GM18499 (cell line): ENCODE data around the gene STX8.
"Not testable (repeated sequence)": the region's sequence is repeated elsewhere in the genome, so short reads cannot be mapped to it uniquely, and the experiment has no call there.

Experiments used
- ATAC-seq: cut with Tn5 transposase; IDR thresholded peaks from one replicate; pipeline ENCODE4 v1.9.1; 2021; ENCODE audit warnings: moderate number of reproducible peaks; ENCODE audit not compliant: insufficient read depth, unreplicated experiment

STX8 gene

GRCh38 chr17:9408868-9409829, 166.5 kb downstream of the STX8 start:
- ATAC-seq, result no peak

GRCh38 chr17:9408381-9408780, 167.2 kb downstream of the STX8 start:
- ATAC-seq, result no peak

- no peak for ATAC-seq
These were observed 169.5 kb downstream of the STX8 start for GRCh38 chr17:9406046-9406606.

GRCh38 chr17:9403257-9403656, 172.4 kb downstream of the STX8 start:
- ATAC-seq, result no peak

GRCh38 chr17:9402590-9403199, 172.9 kb downstream of the STX8 start:
- ATAC-seq, result no peak

GRCh38 chr17:9401434-9401833, 174.2 kb downstream of the STX8 start:
- no peak for ATAC-seq

GRCh38 chr17:9389111-9389527, 186.5 kb downstream of the STX8 start:
- peak; percentile 90 for ATAC-seq

- ATAC-seq, result no peak
These were observed 189.2 kb downstream of the STX8 start for GRCh38 chr17:9386401-9386800.

- ATAC-seq, result no peak
These were observed 191.8 kb downstream of the STX8 start for GRCh38 chr17:9383826-9384225.

GRCh38 chr17:9382626-9383025, 193.0 kb downstream of the STX8 start:
- no peak for ATAC-seq

GRCh38 chr17:9381068-9381467, 194.6 kb downstream of the STX8 start:
- ATAC-seq, result no peak

- ATAC-seq, result no peak
These were observed 195.3 kb downstream of the STX8 start for GRCh38 chr17:9380361-9380760.

- ATAC-seq, result not testable (repeated sequence)
These were observed 199.4 kb downstream of the STX8 start for GRCh38 chr17:9376177-9376576.

GRCh38 chr17:9371019-9371418, 204.6 kb downstream of the STX8 start:
- ATAC-seq, result no peak

GRCh38 chr17:9370467-9370866, 205.2 kb downstream of the STX8 start:
- no peak for ATAC-seq

- ATAC-seq, result no peak
These were observed 207.0 kb downstream of the STX8 start for GRCh38 chr17:9368631-9369030.

GRCh38 chr17:9367156-9367555, 208.5 kb downstream of the STX8 start:
- no peak for ATAC-seq

- no peak for ATAC-seq
These were observed 210.7 kb downstream of the STX8 start for GRCh38 chr17:9364837-9365430.

GRCh38 chr17:9363440-9364350, 211.9 kb downstream of the STX8 start:
- no peak for ATAC-seq
